H1 (cell line): ENCODE data around the gene TADA1. TPM values are rescaled to one million over a fixed set of nuclear protein-coding genes. Genes with fewer than 3 reads are reported as not detected.

Experiments
- CTCF ChIA-PET: fragments of 300-600 bp; sonication (Branson Sonifier 250); formaldehyde crosslinking; loops from one replicate; lab custom pipeline; 2021; ENCODE audit not compliant: partially characterized antibody; lab: Charles Lee
- POLR2A ChIA-PET: fragments of 300-600 bp; sonication (Branson Sonifier 250); formaldehyde crosslinking; loops from one replicate; lab custom pipeline; 2021; ENCODE audit warnings: inconsistent platforms; ENCODE audit not compliant: partially characterized antibody; lab: Charles Lee
- DNase-seq, 2 experiments: peaks; one replicate each; pipeline versions ENCODE4 v3.0.0 to v3.0.0-alpha.2; 2010 to 2022; ENCODE audit warnings: low spot score in 2 of 2, low read depth in 1 of 2, mixed read lengths in 1 of 2
- FAIRE-seq: peaks from 2 replicates; lab custom pipeline; 2011; peaks lifted over from hg19 to GRCh38; lab: Jason Lieb, UNC
- H2AFZ ChIP-seq: 2 replicates; pipeline ENCODE4 v1.8.1; 2012; ENCODE audit warnings: low read length, inconsistent platforms
- H2AK5ac ChIP-seq: 2 replicates; pipeline ENCODE4 v1.6.1; 2013; ENCODE audit warnings: low read depth, low read length
- H2BK120ac ChIP-seq: replicated peaks from 2 replicates; pipeline ENCODE3; 2013; ENCODE audit warnings: low read depth, low read length, inconsistent platforms
- H2BK12ac ChIP-seq: 2 replicates; pipeline ENCODE4 v1.6.1; 2013; ENCODE audit warnings: low read depth, low read length
- H2BK15ac ChIP-seq: 2 replicates; pipeline ENCODE4 v1.6.1; 2013; ENCODE audit warnings: low read length
- H2BK20ac ChIP-seq: 2 replicates; pipeline ENCODE4 v1.6.1; 2013; ENCODE audit warnings: low read length
- H2BK5ac ChIP-seq: 2 replicates; pipeline ENCODE4 v1.6.1; 2013; ENCODE audit warnings: low read depth, low read length
- H3K14ac ChIP-seq: 2 replicates; pipeline ENCODE4 v1.6.1; 2013; ENCODE audit warnings: inconsistent platforms; ENCODE audit not compliant: insufficient read length
- H3K18ac ChIP-seq: 2 replicates; pipeline ENCODE4 v1.6.1; 2013; ENCODE audit warnings: low read length; ENCODE audit errors: extremely low read depth
- H3K23ac ChIP-seq: 2 replicates; pipeline ENCODE4 v1.6.1; 2013; ENCODE audit warnings: inconsistent platforms; ENCODE audit not compliant: insufficient read length
- H3K23me2 ChIP-seq: 2 replicates; pipeline ENCODE4 v1.6.1; 2013; ENCODE audit warnings: low read depth, low read length
- H3K27ac ChIP-seq: 2 replicates; pipeline ENCODE4 v1.6.1; 2011; ENCODE audit warnings: low read depth, low read length, inconsistent platforms
- H3K27me3 ChIP-seq, 4 experiments: replicated peaks in 1 of 4; 1 replicate in 1 of 4; 2 replicates in 3 of 4; pipeline versions ENCODE4 v1.6.1 to v1.8.1; 2011 to 2013; ENCODE audit warnings: low read length in 3 of 4, mild to moderate bottlenecking in 3 of 4, inconsistent platforms in 2 of 4, mixed read lengths in 2 of 4, moderate library complexity in 1 of 4; ENCODE audit not compliant: control insufficient read depth in 3 of 4, insufficient read depth in 3 of 4; ENCODE audit errors: extremely low read depth in 1 of 4
- H3K36me3 ChIP-seq, 4 experiments: 2 replicates each; pipeline versions ENCODE4 v1.6.1 to v1.8.1; 2011 to 2013; ENCODE audit warnings: mild to moderate bottlenecking in 4 of 4, low read length in 3 of 4, moderate library complexity in 2 of 4, control low read depth in 1 of 4, inconsistent platforms in 1 of 4; ENCODE audit not compliant: insufficient read depth in 4 of 4, control insufficient read depth in 2 of 4
- H3K4ac ChIP-seq: replicated peaks from 2 replicates; pipeline ENCODE3; 2013; ENCODE audit warnings: low read length, low read depth, mixed read lengths, inconsistent platforms; ENCODE audit not compliant: insufficient read length
- H3K4me1 ChIP-seq, 4 experiments: replicated peaks in 1 of 4; 1 replicate in 1 of 4; 2 replicates in 3 of 4; pipeline versions ENCODE4 v1.6.1 to v1.8.1; 2011 to 2013; ENCODE audit warnings: low read length in 3 of 4, inconsistent platforms in 2 of 4, mixed read lengths in 1 of 4; ENCODE audit not compliant: insufficient read depth in 4 of 4, control insufficient read depth in 3 of 4
- H3K4me2 ChIP-seq, 2 experiments: 2 replicates each; pipeline versions ENCODE4 v1.6.1 to v1.8.1; 2011 to 2013; ENCODE audit warnings: low read depth in 2 of 2, low read length in 2 of 2, control low read depth in 1 of 2, inconsistent platforms in 1 of 2, mild to moderate bottlenecking in 1 of 2; ENCODE audit not compliant: insufficient read depth in 1 of 2
- H3K4me3 ChIP-seq, 4 experiments: fragments of 200-600, 300-600 bp in 1 of 4; sonication (generic), shearing (Covaris generic), sonication (Bioruptor Twin) in 1 of 4; 2 replicates each; pipeline versions ENCODE4 v1.5.1 to v1.8.1; 2011 to 2016; ENCODE audit warnings: low read length in 4 of 4, low read depth in 3 of 4, control low read depth in 2 of 4, inconsistent platforms in 2 of 4, mild to moderate bottlenecking in 2 of 4, mixed read lengths in 1 of 4, moderate library complexity in 1 of 4; ENCODE audit not compliant: insufficient read depth in 2 of 4; ENCODE audit errors: extremely low read depth in 1 of 4
- H3K56ac ChIP-seq: replicated peaks from 2 replicates; pipeline ENCODE3; 2013; ENCODE audit warnings: low read depth, mild to moderate bottlenecking, mixed read lengths, low read length, inconsistent platforms; ENCODE audit not compliant: insufficient read length
- H3K79me1 ChIP-seq: 2 replicates; pipeline ENCODE4 v1.6.1; 2013; ENCODE audit warnings: low read depth, low read length, control low read depth
- H3K79me2 ChIP-seq, 2 experiments: 2 replicates each; pipeline versions ENCODE4 v1.6.1 to v1.8.1; 2012 to 2013; ENCODE audit warnings: low read length in 2 of 2, mild to moderate bottlenecking in 2 of 2, inconsistent platforms in 1 of 2; ENCODE audit not compliant: insufficient read depth in 2 of 2, control insufficient read depth in 1 of 2
- H3K9ac ChIP-seq, 4 experiments: replicated peaks in 1 of 4; 1 replicate in 1 of 4; 2 replicates in 3 of 4; pipeline versions ENCODE4 v1.6.1 to v1.8.1; 2011 to 2013; ENCODE audit warnings: low read depth in 3 of 4, low read length in 3 of 4, control low read depth in 2 of 4, mild to moderate bottlenecking in 2 of 4, moderate library complexity in 2 of 4, inconsistent platforms in 1 of 4; ENCODE audit errors: extremely low read depth in 1 of 4
- H3K9me3 ChIP-seq, 2 experiments: 2 replicates each; pipeline versions ENCODE4 v1.6.1 to v1.8.1; 2012 to 2013; ENCODE audit warnings: mild to moderate bottlenecking in 2 of 2, moderate library complexity in 2 of 2, control low read depth in 1 of 2, inconsistent platforms in 1 of 2, low read depth in 1 of 2, low read length in 1 of 2, mixed read lengths in 1 of 2; ENCODE audit not compliant: insufficient read depth in 2 of 2
- H4K20me1 ChIP-seq, 2 experiments: replicated peaks in 1 of 2; 2 replicates each; pipeline versions ENCODE3 to v1.8.1; 2011 to 2013; ENCODE audit warnings: inconsistent platforms in 2 of 2, low read length in 2 of 2, mild to moderate bottlenecking in 1 of 2; ENCODE audit not compliant: insufficient read depth in 2 of 2, control insufficient read depth in 1 of 2
- H4K5ac ChIP-seq: 2 replicates; pipeline ENCODE4 v1.6.1; 2013; ENCODE audit warnings: low read length, low read depth, mixed read lengths, inconsistent platforms; ENCODE audit not compliant: insufficient read length
- H4K8ac ChIP-seq: 2 replicates; pipeline ENCODE4 v1.8.0; 2013; ENCODE audit warnings: mild to moderate bottlenecking, moderate library complexity, low read length, inconsistent platforms; ENCODE audit not compliant: insufficient read depth; ENCODE audit errors: extremely low read depth
- H4K91ac ChIP-seq: replicated peaks from 2 replicates; pipeline ENCODE3; 2013; ENCODE audit warnings: low read length, mixed read lengths, inconsistent platforms; ENCODE audit not compliant: insufficient read length
- BRCA1 ChIP-seq: IDR thresholded peaks from 2 replicates; pipeline ENCODE4 v1.6.1; 2012; ENCODE audit warnings: low read depth, low read length, improper control_type of control experiment
- CHD2 ChIP-seq: IDR thresholded peaks from 2 replicates; pipeline ENCODE4 v1.6.1; 2012; ENCODE audit warnings: low read length, improper control_type of control experiment
- WGBS, 2 experiments: shearing (Covaris generic) in 1 of 2; methylation state at CpG; one replicate each; pipeline versions ENCODE4 v1.1.6 to v1.1.7; 2013 to 2015; ENCODE audit warnings: low lambda C conversion rate in 2 of 2, mixed read lengths in 2 of 2, inconsistent platforms in 1 of 2, low coverage in 1 of 2, missing lambda C conversion rate in 1 of 2; ENCODE audit not compliant: insufficient replicate concordance in 2 of 2, insufficient coverage in 1 of 2, insufficient read length in 1 of 2; ENCODE audit errors: extremely low coverage in 1 of 2, missing lambda C conversion rate in 1 of 2; 5-methylcytosine and 5-hydroxymethylcytosine counted together
- polyA plus RNA-seq, 7 experiments: library from polyadenylated mRNA; depleted of rRNA in 3 of 7; stranded (reverse) in 5 of 7; unstranded in 2 of 7; fragments of >200 nt in 5 of 7; fragments of 200-250 nt in 2 of 7; gene quantifications; 1 replicate in 5 of 7; 2 replicates in 1 of 7; 4 replicates in 1 of 7; pipeline versions ENCODE4 v1.2.1 to v1.2.3, GENCODE V29; 2011 to 2013; ENCODE audit warnings: missing spikeins in 2 of 7, mixed read lengths in 2 of 7
- total RNA-seq: library from RNA; stranded (reverse); fragmentation: NEBNext Ultra II Directional; extraction: Animal tissue kit (Norgen Biotek cat#: 25700); gene quantifications from 2 replicates; pipeline ENCODE4 v1.2.1, GENCODE V29; 2021
- TF ChIP-seq, protein P1 (sequence below): IDR thresholded peaks from 2 replicates; pipeline ENCODE4 v1.6.1; 2011; ENCODE audit warnings: low read length, improper control_type of control experiment

The TADA1 gene
- total and polyA plus RNA-seq, 2 of the 8 experiments (the other 6 are each of a cell fraction or from before 2014, with no cell fraction given), result 21.1 to 23.6 TPM

- no peak for TF ChIP-seq CHD2
- TF ChIP-seq, protein P1, sequence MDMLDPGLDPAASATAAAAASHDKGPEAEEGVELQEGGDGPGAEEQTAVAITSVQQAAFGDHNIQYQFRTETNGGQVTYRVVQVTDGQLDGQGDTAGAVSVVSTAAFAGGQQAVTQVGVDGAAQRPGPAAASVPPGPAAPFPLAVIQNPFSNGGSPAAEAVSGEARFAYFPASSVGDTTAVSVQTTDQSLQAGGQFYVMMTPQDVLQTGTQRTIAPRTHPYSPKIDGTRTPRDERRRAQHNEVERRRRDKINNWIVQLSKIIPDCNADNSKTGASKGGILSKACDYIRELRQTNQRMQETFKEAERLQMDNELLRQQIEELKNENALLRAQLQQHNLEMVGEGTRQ, result no peak
- TF ChIP-seq BRCA1, result no peak
- H3K4me2 ChIP-seq, result no peak overlapping the region
- H2BK20ac ChIP-seq, result no peak overlapping the region
- CTCF ChIA-PET, result interaction anchor here (1.0 kb wide), 1 partner anchor 14 kb away, joined by 4 read pairs; no protein-coding TSS in a partner anchor
- H4K5ac ChIP-seq, result no peak overlapping the region
- H2AK5ac ChIP-seq, result no peak overlapping the region
- H4K20me1 ChIP-seq, result no peaks in the 10 kb centered on the region
- no peak for DNase-seq
- no peaks in the 10 kb centered on the region for H3K36me3 ChIP-seq
- H3K4ac ChIP-seq, result no peak overlapping the region
- H2BK5ac ChIP-seq, result no peak overlapping the region
- H3K79me1 ChIP-seq, result no peaks in the 10 kb centered on the region
- no peak overlapping the region for H3K56ac ChIP-seq
- no peaks in the 10 kb centered on the region for H3K79me2 ChIP-seq
- POLR2A ChIA-PET, result no interaction called here
- H2BK12ac ChIP-seq, result no peak overlapping the region
- no peak overlapping the region for H2AFZ ChIP-seq
- no peak overlapping the region for H2BK15ac ChIP-seq
- H3K27me3 ChIP-seq, result peaks cover 0 to 1% (median 0%) of the 10 kb centered on the region in 4 experiments; a peak in 1 of 7 replicates
- no peak overlapping the region for H3K23ac ChIP-seq
- no peak overlapping the region for H3K4me3 ChIP-seq
- no peaks in the 10 kb centered on the region for H3K9me3 ChIP-seq
- FAIRE-seq, result no peak
- H2BK120ac ChIP-seq, result no peak overlapping the region
- H4K8ac ChIP-seq, result no peak overlapping the region
- H3K4me1 ChIP-seq, result peaks cover 0 to 2% (median 0%) of the 10 kb centered on the region in 4 experiments; a peak in 1 of 7 replicates
- H3K9ac ChIP-seq, result no peak overlapping the region
- no peak overlapping the region for H3K18ac ChIP-seq
- H3K14ac ChIP-seq, result no peak overlapping the region
- no peak overlapping the region for H4K91ac ChIP-seq
- no peaks in the 10 kb centered on the region for H3K23me2 ChIP-seq
- no peak overlapping the region for H3K27ac ChIP-seq
- WGBS, 2 experiments, result 78% methylated on average over 2 of the region's 2 CpGs; no CpG with 5 or more reads in 1 of the 2 experiments
These were observed 67.1 kb downstream of the TADA1 start for GRCh38 chr1:166808952-166809351.
